T-helper 22 cell (primary cell): Measurements from ENCODE around the gene ZBTB8OS.
"Not testable (repeated sequence)": the region's sequence is repeated elsewhere in the genome, so short reads cannot be mapped to it uniquely, and the experiment has no call there.

Experiments used
- DNase-seq: peaks from one replicate; pipeline ENCODE4 v3.0.0-alpha.2; 2020; ENCODE audit warnings: low read depth

Gene ZBTB8OS

GRCh38 chr1:32650248-32650751, at the start of gene ZBTB8OS:
Gene ZBTB8OS, minus strand, starts transcription at chr1:32650550. Its CDS starts 21 bp downstream, at chr1:32650529.
- DNase-seq, result peak; percentile 87

- not testable (repeated sequence) for DNase-seq
Measured at GRCh38 chr1:32696996-32697395, 46.6 kb upstream of the ZBTB8OS start.

GRCh38 chr1:32696041-32696440, 45.7 kb upstream of the ZBTB8OS start:
- no peak for DNase-seq

DNA sequence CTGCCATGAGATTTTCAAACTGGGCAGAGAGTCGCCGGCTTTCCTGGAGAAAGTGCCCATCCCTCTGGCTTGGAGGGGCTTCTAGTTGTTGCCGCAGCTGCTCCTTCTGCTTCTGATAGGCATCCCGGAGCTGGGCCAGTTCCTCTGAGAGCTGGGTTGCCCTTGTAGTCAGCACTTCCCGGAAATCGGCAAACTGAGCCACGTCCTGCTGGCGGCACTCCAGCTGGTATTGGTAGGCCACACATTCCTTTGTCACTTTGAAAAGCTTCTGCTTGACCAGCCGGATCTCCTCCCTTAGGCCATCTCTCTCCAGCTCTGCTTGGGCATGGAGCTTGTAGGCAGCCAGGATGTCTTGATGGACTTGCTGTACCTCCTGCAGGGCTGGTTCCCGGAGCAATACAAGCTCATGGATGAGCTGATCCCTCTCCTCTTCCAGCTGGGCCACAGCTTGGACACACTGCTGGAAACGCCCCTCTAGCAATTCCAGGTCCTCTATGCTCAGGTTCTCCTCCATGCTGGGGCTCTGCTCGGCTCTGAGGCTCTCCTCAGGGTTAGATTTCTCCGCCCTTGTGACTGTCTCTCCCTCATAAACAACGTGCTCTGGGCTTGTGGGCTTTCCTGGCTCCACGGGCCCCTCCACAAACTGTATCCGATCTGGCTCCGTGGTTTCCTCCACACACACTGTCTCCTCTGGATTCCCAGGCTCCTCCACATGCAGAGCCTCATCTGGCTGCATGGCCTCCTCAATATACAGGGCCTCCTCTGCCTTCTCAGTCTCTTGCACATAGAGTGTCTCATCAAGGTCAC, 45.0 kb upstream of the ZBTB8OS start:
- no peak for DNase-seq

GRCh38 chr1:32693455-32694174, 43.3 kb upstream of the ZBTB8OS start:
- no peak for DNase-seq

DNA sequence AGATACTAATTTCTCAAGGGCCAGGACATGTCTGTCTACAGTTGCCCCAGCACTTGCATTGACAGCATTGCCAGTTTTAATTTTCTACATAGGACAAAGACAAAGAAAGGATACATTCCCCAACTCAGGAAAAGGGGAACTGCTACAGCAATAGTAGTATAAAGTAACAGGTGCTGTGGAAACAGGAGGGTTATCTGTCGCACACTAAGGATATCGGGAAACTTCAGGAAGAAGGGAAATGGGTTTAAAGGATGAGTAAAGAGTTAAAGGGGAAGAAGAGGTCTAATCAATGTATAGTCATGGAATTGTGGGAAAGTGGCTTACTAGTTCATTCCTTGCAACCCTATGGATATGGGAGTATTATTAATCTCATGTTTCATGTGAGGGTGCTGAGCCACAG, 36.0 kb upstream of the ZBTB8OS start:
- no peak for DNase-seq

DNA sequence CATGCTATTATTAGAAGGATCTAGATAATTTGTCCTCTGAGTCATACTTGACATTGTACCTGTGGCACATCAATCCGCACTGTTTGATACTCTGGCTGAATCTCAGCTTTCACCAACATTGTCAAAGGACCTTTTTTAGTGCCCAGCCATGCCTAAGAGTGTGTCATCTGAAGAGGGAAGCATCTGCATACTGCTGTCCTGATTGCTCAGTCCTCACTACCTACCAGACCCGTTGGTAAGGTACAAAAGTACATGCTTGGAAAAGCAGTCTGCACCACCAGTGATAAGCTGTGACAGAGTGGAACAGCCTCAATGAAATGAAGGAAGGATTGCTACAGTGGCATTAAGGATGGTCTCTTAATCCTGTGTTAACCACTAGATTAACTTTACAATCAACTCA, 35.1 kb upstream of the ZBTB8OS start:
- no peak for DNase-seq

GRCh38 chr1:32684167-32684811, 33.9 kb upstream of the ZBTB8OS start:
- DNase-seq, result no peak

GRCh38 chr1:32683397-32683796, 33.0 kb upstream of the ZBTB8OS start:
- DNase-seq, result no peak

DNA sequence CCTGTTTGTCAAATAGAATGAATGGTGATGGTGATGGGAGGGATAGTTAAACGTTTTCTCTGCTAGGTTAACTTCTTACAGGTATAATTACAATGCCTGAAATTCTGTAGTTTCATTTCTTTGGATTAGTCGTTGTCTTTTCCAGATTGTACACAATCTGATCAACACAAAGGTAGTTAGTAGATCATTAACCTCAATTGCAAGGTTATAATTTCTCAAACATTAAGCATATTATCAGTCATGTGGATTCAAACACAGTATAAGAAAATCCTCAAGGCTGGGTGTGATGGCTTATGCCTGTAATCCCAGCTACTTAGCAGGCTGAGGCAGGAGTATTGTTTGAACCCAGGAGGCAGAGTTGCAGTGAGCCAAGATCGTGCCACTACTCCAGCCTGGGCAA, 31.6 kb upstream of the ZBTB8OS start:
- DNase-seq, result no peak

- no peak for DNase-seq
Measured at GRCh38 chr1:32681509-32681908, 31.2 kb upstream of the ZBTB8OS start.

GRCh38 chr1:32680642-32681041, 30.3 kb upstream of the ZBTB8OS start:
- no peak for DNase-seq

DNA sequence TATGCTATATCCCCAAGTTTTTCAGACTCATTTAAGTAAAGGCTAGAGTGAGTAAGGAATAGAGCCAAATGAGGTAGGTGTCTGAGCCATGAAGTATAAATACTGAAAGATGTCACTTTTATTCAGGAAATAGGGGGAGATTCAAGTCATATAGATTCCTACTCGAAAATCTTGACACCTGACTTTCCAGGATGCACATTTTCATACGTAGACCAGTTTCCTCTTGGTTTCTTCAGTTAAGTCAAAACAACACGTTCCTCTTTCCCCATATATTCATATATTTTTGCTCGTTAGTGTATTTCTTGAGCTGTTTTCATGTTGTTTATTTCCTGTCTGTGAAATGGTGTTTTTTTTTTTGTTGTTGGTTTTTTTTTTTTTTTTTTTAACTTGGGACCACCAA, 29.6 kb upstream of the ZBTB8OS start:
- DNase-seq, result not testable (repeated sequence)

- DNase-seq, result no peak
Measured at GRCh38 chr1:32676945-32677344, 26.6 kb upstream of the ZBTB8OS start.

DNA sequence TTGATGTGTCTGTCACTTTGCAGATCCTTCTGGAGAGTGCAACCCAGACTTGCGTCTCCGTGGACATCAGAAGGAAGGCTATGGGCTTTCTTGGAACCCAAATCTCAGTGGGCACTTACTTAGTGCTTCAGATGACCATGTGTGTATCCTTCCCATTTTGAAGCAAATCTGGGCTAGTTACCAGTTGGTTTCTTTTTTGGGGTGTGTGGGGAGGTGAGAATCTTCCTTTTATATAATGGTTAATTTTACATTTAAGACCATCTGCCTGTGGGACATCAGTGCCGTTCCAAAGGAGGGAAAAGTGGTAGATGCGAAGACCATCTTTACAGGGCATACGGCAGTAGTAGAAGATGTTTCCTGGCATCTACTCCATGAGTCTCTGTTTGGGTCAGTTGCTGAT, 18.4 kb upstream of the ZBTB8OS start:
- not testable (repeated sequence) for DNase-seq

- no peak for DNase-seq
Measured at GRCh38 chr1:32666901-32667566, 16.7 kb upstream of the ZBTB8OS start.

DNA sequence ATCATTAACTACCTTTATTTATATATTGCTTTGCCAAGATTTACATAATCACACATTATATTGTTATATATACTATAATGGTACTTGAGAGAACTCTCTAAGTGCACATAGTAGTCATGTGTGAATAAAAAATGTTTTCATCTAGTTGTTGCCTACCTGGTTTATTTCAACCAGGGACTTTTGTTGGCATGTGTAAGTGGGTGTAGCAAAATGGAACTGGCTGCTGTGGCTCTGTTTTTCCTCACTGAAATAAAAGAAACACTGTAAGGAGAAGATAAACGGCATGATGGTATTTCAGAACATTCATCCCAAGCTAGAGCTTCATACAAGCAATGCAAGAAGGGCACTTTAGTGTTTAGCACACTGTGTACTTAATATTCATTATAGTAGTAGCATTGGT, 15.6 kb upstream of the ZBTB8OS start:
- DNase-seq, result no peak

DNA sequence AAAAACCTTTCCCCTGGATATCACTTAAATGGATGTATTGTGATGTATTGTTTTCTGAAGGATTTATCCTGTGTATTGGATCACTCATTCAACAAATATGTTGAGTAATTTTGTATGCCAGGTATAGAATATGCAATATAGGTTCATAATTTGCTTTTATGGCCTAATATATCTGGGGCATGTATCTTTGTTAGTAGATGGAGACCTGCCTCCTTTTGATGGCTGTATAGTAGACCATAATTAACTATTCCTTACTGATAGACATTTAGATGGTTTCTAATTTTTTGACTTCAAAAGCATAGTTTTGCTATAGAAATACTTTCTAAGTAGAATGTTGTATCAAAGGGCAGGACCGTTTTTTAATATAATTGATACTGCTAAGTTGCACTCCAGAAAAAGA, 9.2 kb upstream of the ZBTB8OS start:
- no peak for DNase-seq

- no peak for DNase-seq
Measured at GRCh38 chr1:32652244-32652962, 2.1 kb upstream of the ZBTB8OS start.

DNA sequence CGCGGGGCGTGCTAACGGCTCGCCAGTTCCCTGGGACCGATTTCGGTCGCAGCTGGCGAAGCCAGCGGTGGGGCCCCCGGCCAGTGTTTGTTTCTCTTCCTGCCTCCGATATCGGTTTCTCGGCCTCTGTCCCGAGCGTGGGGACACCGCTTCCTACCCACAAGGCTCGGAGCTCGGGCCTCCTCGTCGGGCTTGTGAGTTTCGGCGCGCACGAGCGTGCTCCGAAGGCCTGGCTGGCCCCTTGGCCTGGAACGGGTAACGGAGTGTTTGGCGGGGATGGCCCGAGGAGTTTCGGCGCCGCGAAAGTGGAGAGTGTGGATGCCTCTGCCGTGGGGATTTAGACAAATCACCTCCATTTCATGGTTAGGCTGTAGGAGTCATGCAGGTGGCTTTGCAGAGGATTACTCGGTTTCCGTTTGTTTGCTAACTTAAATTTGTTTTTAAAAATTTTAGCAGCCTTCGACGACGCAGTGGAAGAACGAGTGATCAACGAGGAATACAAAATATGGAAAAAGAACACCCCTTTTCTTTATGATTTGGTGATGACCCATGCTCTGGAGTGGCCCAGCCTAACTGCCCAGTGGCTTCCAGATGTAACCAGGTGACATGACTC, 1.2 kb upstream of the ZBTB8OS start:
- DNase-seq, result no peak
